Cardiac fibroblast (primary cell): ENCODE measurements around the gene C1orf105.

Experiments used
- DNase-seq, 2 donors: peaks; one replicate each; pipeline versions ENCODE4 v3.0.0 to v3.0.0-alpha.2; 2010; ENCODE audit warnings: low read depth in 2 of 2
- H3K4me3 ChIP-seq, 2 donors: replicated peaks in 1 of 2; 1 replicate in 1 of 2; 2 replicates in 1 of 2; pipeline ENCODE4 v1.5.1; 2011; ENCODE audit warnings: low read depth in 2 of 2, low read length in 2 of 2, mild to moderate bottlenecking in 2 of 2, moderate library complexity in 1 of 2
- CTCF ChIP-seq: IDR thresholded peaks from one replicate; pipeline ENCODE4 v1.5.1; 2011; ENCODE audit warnings: low read depth, mild to moderate bottlenecking, low read length, inconsistent platforms

C1orf105 gene

GRCh38 chr1:172477741-172478140, 57.3 kb downstream of the C1orf105 start:
- TF ChIP-seq CTCF: no peak
- H3K4me3 ChIP-seq: no peak overlapping the region
- no peak for DNase-seq

GRCh38 chr1:172478485-172478884, 58.0 kb downstream of the C1orf105 start:
- no peak overlapping the region for H3K4me3 ChIP-seq
- no peak for DNase-seq
- no peak for TF ChIP-seq CTCF

- no peak for DNase-seq
- no peak overlapping the region for H3K4me3 ChIP-seq
- TF ChIP-seq CTCF: no peak
Measured at GRCh38 chr1:172480431-172480830, 59.9 kb downstream of the C1orf105 start.

GRCh38 chr1:172482044-172482443, 61.6 kb downstream of the C1orf105 start:
- H3K4me3 ChIP-seq: no peak overlapping the region
- no peak for TF ChIP-seq CTCF
- no peak for DNase-seq

GRCh38 chr1:172483448-172483847, 63.0 kb downstream of the C1orf105 start:
- no peak for DNase-seq
- no peak for TF ChIP-seq CTCF
- no peak overlapping the region for H3K4me3 ChIP-seq

- no peak for DNase-seq
- TF ChIP-seq CTCF: no peak
- H3K4me3 ChIP-seq: no peak overlapping the region
Measured at GRCh38 chr1:172484252-172484651, 63.8 kb downstream of the C1orf105 start.

- TF ChIP-seq CTCF: no peak
- no peak for DNase-seq
Measured at GRCh38 chr1:172485626-172486025, 65.1 kb downstream of the C1orf105 start.

More at GRCh38 chr1:172485626-172486025, 65.1 kb downstream of the C1orf105 start:
- no peak overlapping the region for H3K4me3 ChIP-seq
